Measurements from ENCODE around the gene CLSTN2.

- TF ChIP-seq CTCF (IDR thresholded peaks at IDR 0.05) (no peak), EP300 (IDR thresholded peaks at IDR 0.05) (no peak), POLR2A (IDR thresholded peaks at IDR 0.05) (no peak)
Observed at GRCh38 chr3:140461250-140461649, 526.3 kb downstream of the CLSTN2 start.

All from tibial nerve (tissue), 4 donors.